GM19455 (cell line): Measurements from ENCODE around the gene SPRR1A.

ENCODE experiments used
- ATAC-seq: cut with Tn5 transposase; IDR thresholded peaks from one replicate; pipeline ENCODE4 v1.9.1; 2021; ENCODE audit not compliant: unreplicated experiment

The SPRR1A gene

GRCh38 chr1:153028766-153029165, 44.9 kb downstream of the SPRR1A start:
- no peak for ATAC-seq

DNA sequence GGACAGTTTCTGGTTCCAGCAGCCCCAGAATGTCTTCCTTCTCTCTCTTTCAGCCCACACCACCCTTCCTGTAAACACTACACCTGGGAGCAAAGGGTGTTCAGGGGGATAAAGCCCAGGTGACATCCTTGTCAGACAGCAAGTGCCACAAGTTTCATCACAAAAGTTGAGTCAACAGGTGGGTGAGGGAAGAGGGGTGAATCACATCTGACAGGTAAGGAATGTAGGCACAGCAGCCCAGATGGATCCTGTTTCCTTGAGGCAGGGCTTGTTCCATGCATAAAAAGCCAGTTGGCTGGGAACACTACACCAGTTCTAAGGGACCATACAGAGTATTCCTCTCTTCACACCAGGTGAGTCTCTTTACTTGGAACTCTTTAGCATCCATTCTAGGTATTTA, 47.0 kb downstream of the SPRR1A start, which contains the start of gene SPRR1B:
Gene SPRR1B (plus strand): TSS at position 309 of the 400 bp plus-strand sequence. CDS start 1,143 bp downstream, outside the sequence.
- ATAC-seq, result no peak

DNA sequence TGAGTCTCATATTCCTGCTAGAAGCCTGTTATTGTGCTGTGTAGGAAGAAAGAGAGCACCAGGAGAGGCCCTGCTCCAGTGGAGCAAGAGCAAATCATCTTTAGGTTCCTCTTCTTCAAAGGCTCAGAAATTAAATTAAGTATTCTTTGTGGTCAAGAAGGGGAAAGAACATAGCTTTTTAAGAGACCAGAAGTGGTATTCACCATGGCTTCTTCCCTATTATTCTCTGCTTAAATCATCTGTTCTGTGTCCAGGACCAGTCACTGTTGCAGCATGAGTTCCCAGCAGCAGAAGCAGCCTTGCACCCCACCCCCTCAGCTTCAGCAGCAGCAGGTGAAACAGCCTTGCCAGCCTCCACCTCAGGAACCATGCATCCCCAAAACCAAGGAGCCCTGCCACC, 48.2 kb downstream of the SPRR1A start:
- no peak for ATAC-seq

GRCh38 chr1:153032677-153033308, 48.9 kb downstream of the SPRR1A start:
- ATAC-seq, result no peak

DNA sequence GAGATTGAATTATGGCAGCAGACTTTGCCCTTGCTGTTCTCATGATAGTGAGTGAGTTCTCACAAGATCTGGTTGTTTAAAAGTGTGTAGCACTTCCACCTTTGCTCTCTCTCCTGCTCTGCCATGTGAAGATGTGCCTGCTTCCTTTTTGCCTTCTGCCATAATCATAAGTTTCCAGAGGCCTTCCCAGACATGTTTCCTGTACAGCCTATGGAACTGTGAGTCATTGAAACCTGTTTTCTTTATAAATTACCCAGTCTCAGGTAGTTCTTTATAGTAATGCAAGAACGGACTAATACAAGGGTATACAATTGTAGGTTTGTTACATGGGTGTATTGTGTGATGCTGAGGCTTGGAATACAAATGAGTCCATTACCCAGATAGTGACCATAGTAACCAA, 51.3 kb downstream of the SPRR1A start:
- ATAC-seq, result no peak
